Measurements from ENCODE around the gene BACH1.

BACH1 gene

GRCh38 chr21:29299916-29300806 lies 1.4 kb downstream of the BACH1 start:
- TF ChIP-seq CTCF (IDR thresholded peaks at IDR 0.05; ENCODE audit: low read depth, low read length, missing control alignments): no peak
- DNase-seq (ENCODE audit: extremely low read depth, low read depth): peak; percentile 98
- H3K4me3 ChIP-seq (replicated peaks; ENCODE audit: low read depth, low read length): peak overlapping the region; percentile 92

- H3K4me3 ChIP-seq (replicated peaks; ENCODE audit: low read depth, low read length): peak overlapping the region; percentile 92
- no peak for DNase-seq (ENCODE audit: extremely low read depth, low read depth)
- no peak for TF ChIP-seq CTCF (IDR thresholded peaks at IDR 0.05; ENCODE audit: low read depth, low read length, missing control alignments)
These were observed 2.1 kb downstream of the BACH1 start for GRCh38 chr21:29300807-29301138.

GRCh38 chr21:29301691-29302090 lies 3.0 kb downstream of the BACH1 start:
- no peak for DNase-seq (ENCODE audit: extremely low read depth, low read depth)
- no peak for TF ChIP-seq CTCF (IDR thresholded peaks at IDR 0.05; ENCODE audit: low read depth, low read length, missing control alignments)
- peak overlapping the region; percentile 92 for H3K4me3 ChIP-seq (replicated peaks; ENCODE audit: low read depth, low read length)

- DNase-seq (ENCODE audit: extremely low read depth, low read depth): no peak
- TF ChIP-seq CTCF (IDR thresholded peaks at IDR 0.05; ENCODE audit: low read depth, low read length, missing control alignments): no peak
- H3K4me3 ChIP-seq (replicated peaks; ENCODE audit: low read depth, low read length): peak overlapping the region; percentile 92
These were observed 3.7 kb downstream of the BACH1 start for GRCh38 chr21:29302359-29302875.

GRCh38 chr21:29303288-29303687 lies 4.6 kb downstream of the BACH1 start:
- no peak for TF ChIP-seq CTCF (IDR thresholded peaks at IDR 0.05; ENCODE audit: low read depth, low read length, missing control alignments)
- peak overlapping the region; percentile 92; the same call in 1 of the 2 replicates for H3K4me3 ChIP-seq (replicated peaks; ENCODE audit: low read depth, low read length)
- DNase-seq (ENCODE audit: extremely low read depth, low read depth): no peak

- no peak for DNase-seq (ENCODE audit: extremely low read depth, low read depth)
- H3K4me3 ChIP-seq (replicated peaks; ENCODE audit: low read depth, low read length): no peak overlapping the region
- TF ChIP-seq CTCF (IDR thresholded peaks at IDR 0.05; ENCODE audit: low read depth, low read length, missing control alignments): no peak
These were observed 5.9 kb downstream of the BACH1 start for GRCh38 chr21:29304597-29304996.
